K562 (cell line): ENCODE data around the gene ACAD10. TPM values are rescaled to one million over a fixed set of nuclear protein-coding genes. Genes with fewer than 3 reads are reported as not detected.

Experiments used
- ATAC-seq: fragments of 200-7000 bp; cut with Tn5 transposase; 3 replicates; pipeline ENCODE4 v1.9.1; 2020; ENCODE audit warnings: moderate library complexity
- BruUV-seq: library from RNA; stranded (reverse); fragments of 400-500 nt; replicated peaks from 2 replicates; lab custom pipeline; 2021; lab: Mats Ljungman, UMichigan
- CTCF ChIA-PET: fragments of 300-600 bp; formaldehyde crosslinking; extraction: SDS; loops from one replicate; lab custom pipeline; 2021; ENCODE audit warnings: low intra/inter-chr PET ratio; lab: Yijun Ruan, JAX
- POLR2A ChIA-PET: fragments of 300-600, 350-650 bp; sonication (Branson Sonifier 250); formaldehyde crosslinking; extraction: SDS; loops from one replicate; lab custom pipeline; 2021; ENCODE audit warnings: antibody characterized with exemption, inconsistent platforms; lab: Yijun Ruan, JAX
- DNase-seq, 4 experiments: peaks; one replicate each; pipeline versions ENCODE4 v3.0.0 to v3.0.0-alpha.2; 2011 to 2018; ENCODE audit warnings: low spot score in 3 of 4, mixed read lengths in 3 of 4; ENCODE audit errors: extremely low read depth in 1 of 4
- FAIRE-seq: peaks from 2 replicates; lab custom pipeline; 2011; peaks lifted over from hg19 to GRCh38; lab: Jason Lieb, UNC
- H2AFZ ChIP-seq: 2 replicates; pipeline ENCODE4 v1.6.0; 2011; ENCODE audit warnings: low read depth, low read length, control low read depth, inconsistent platforms
- H3K27ac ChIP-seq: fragments of 200-600 bp; 3 replicates; pipeline ENCODE4 v1.8.0; 2011; ENCODE audit warnings: low read depth, mild to moderate bottlenecking, control low read depth, inconsistent platforms, low read length, moderate library complexity, mixed read lengths; ENCODE audit errors: extremely low read depth
- H3K27me3 ChIP-seq, 2 experiments: fragments of 300-600 bp in 1 of 2; 2 replicates in 1 of 2; 3 replicates in 1 of 2; pipeline versions ENCODE4 v1.6.0 to v1.8.0; 2011; ENCODE audit warnings: inconsistent platforms in 2 of 2, low read length in 2 of 2, mild to moderate bottlenecking in 1 of 2, mixed read lengths in 1 of 2, moderate library complexity in 1 of 2; ENCODE audit not compliant: control insufficient read depth in 2 of 2, insufficient read depth in 2 of 2
- H3K36me3 ChIP-seq: fragments of 300-600 bp; 3 replicates; pipeline ENCODE4 v1.8.0; 2011; ENCODE audit warnings: mild to moderate bottlenecking, low read length, inconsistent platforms; ENCODE audit not compliant: control insufficient read depth, insufficient read depth
- H3K4me1 ChIP-seq, 2 experiments: fragments of 200-600 bp in 1 of 2; replicated peaks in 1 of 2; 2 replicates in 1 of 2; 3 replicates in 1 of 2; pipeline versions ENCODE4 v1.5.1 to v1.8.0; 2011; ENCODE audit warnings: inconsistent platforms in 2 of 2, low read length in 2 of 2, mild to moderate bottlenecking in 1 of 2, mixed read lengths in 1 of 2, moderate library complexity in 1 of 2; ENCODE audit not compliant: control insufficient read depth in 2 of 2, insufficient read depth in 2 of 2
- H3K4me2 ChIP-seq: 2 replicates; pipeline ENCODE4 v1.6.1; 2011; ENCODE audit warnings: low read length, control low read depth, inconsistent platforms, mixed read lengths; ENCODE audit not compliant: insufficient read depth
- H3K4me3 ChIP-seq: fragments of 200-600 bp; sonication (generic), shearing (Covaris generic); 2 replicates; pipeline ENCODE4 v1.5.1; 2016; ENCODE audit warnings: control low read depth, inconsistent platforms
- H3K79me2 ChIP-seq: fragments of 200-600 bp; 3 replicates; pipeline ENCODE4 v1.8.0; 2011; ENCODE audit warnings: low read length, inconsistent platforms; ENCODE audit not compliant: control insufficient read depth, insufficient read depth
- H3K9ac ChIP-seq, 2 experiments: 2 replicates each; pipeline versions ENCODE4 v1.6.0 to v1.6.1; 2011; ENCODE audit warnings: low read depth in 2 of 2, low read length in 2 of 2, control low read depth in 1 of 2, inconsistent platforms in 1 of 2, mild to moderate bottlenecking in 1 of 2, mixed read lengths in 1 of 2; ENCODE audit not compliant: insufficient read depth in 1 of 2
- H3K9me1 ChIP-seq: one replicate; pipeline ENCODE4 v1.6.0; 2011; ENCODE audit warnings: inconsistent platforms, mild to moderate bottlenecking, low read length, moderate library complexity; ENCODE audit not compliant: control insufficient read depth, insufficient read depth
- H3K9me3 ChIP-seq: replicated peaks from 2 replicates; pipeline ENCODE4 v1.5.1; 2011; ENCODE audit warnings: low read depth, low read length, inconsistent platforms; ENCODE audit not compliant: control insufficient read depth, insufficient read depth
- H4K20me1 ChIP-seq: replicated peaks from 2 replicates; pipeline ENCODE4 v1.6.1; 2011; ENCODE audit warnings: low read length, inconsistent platforms, mixed read lengths; ENCODE audit not compliant: control insufficient read depth, insufficient read depth
- HDAC8 ChIP-seq: fragments of 450-650 bp; IDR thresholded peaks from 2 replicates; pipeline ENCODE4 v1.6.1; 2016; ENCODE audit warnings: mild to moderate bottlenecking, missing genetic modification characterization, moderate library complexity, missing compliant biosample characterization
- KHSRP ChIP-seq: fragments of 450-650 bp; IDR thresholded peaks from 2 replicates; pipeline ENCODE4 v1.6.1; 2017
- MNT ChIP-seq, 2 experiments: fragments of 450-650 bp; conservative IDR thresholded peaks; 2 replicates each; pipeline ENCODE4 v1.6.1; 2017; ENCODE audit warnings: mild to moderate bottlenecking in 2 of 2, moderate library complexity in 2 of 2
- NFE2 ChIP-seq: IDR thresholded peaks from 2 replicates; pipeline ENCODE4 v1.6.1; 2014; ENCODE audit warnings: antibody characterized with exemption, low read depth
- REST ChIP-seq, 2 experiments: fragments of 450-650 bp; formaldehyde crosslinking in 1 of 2; IDR thresholded peaks; 2 replicates each; pipeline versions ENCODE4 v1.4.0 to v1.6.1; 2014 to 2020; ENCODE audit warnings: mild to moderate bottlenecking in 2 of 2, borderline replicate concordance in 1 of 2, low read depth in 1 of 2
- TAF15 ChIP-seq: fragments of 200-400 bp; formaldehyde crosslinking; IDR thresholded peaks from 2 replicates; pipeline ENCODE4 v1.6.1; 2017; ENCODE audit warnings: mild to moderate bottlenecking, low read depth, low read length, moderate library complexity
- TRIM25 ChIP-seq: fragments of 450-650 bp; IDR thresholded peaks from 2 replicates; pipeline ENCODE4 v1.7.0; 2016; ENCODE audit warnings: borderline replicate concordance
- ZNF76 ChIP-seq: fragments of 250-450 bp; sonication (Bioruptor Pico); IDR thresholded peaks from 2 replicates; pipeline ENCODE4 v1.4.0; 2020; ENCODE audit warnings: mild to moderate bottlenecking, moderate library complexity, borderline replicate concordance
- WGBS: fragments of 100-300 bp; shearing (Covaris generic); methylation state at CpG from one replicate; pipeline ENCODE4 v1.1.6; 2016; ENCODE audit warnings: low coverage, mixed read lengths; ENCODE audit not compliant: insufficient coverage; ENCODE audit errors: missing lambda C conversion rate; 5-methylcytosine and 5-hydroxymethylcytosine counted together
- in situ Hi-C: fragments of 300-500 bp; cut with MboI; formaldehyde crosslinking; loops from 4 replicates; pipeline ENCODE4 v1.15.0; 2018; ENCODE audit warnings: inconsistent platforms, mixed read lengths
- intact Hi-C: fragments of 100-400 bp; cut with micrococcal nuclease; formaldehyde crosslinking; loops from 2 replicates; pipeline ENCODE4 v1.14.2; 2022
- polyA plus RNA-seq, 8 experiments: library from polyadenylated mRNA; depleted of rRNA in 4 of 8; stranded (reverse) in 5 of 8; unstranded in 3 of 8; fragments of >200 nt; fragmentation: Nextera tagmentation in 2 of 8; fragmentation: Illumina TruSeq in 1 of 8; extraction: Ambion mirVana in 2 of 8; extraction: Trizol in 1 of 8; gene quantifications; 2 replicates each; pipeline versions ENCODE4 v1.2.1 to v1.2.3, GENCODE V29; 2011 to 2014; ENCODE audit warnings: inconsistent platforms in 1 of 8, missing spikeins in 1 of 8
- total RNA-seq, 7 experiments: library from RNA; depleted of rRNA in 6 of 7; stranded (reverse); fragments of >200 nt in 6 of 7; fragmentation: Illumina TruSeq in 2 of 7; extraction: Trizol in 2 of 7; gene quantifications; 2 replicates each; pipeline versions ENCODE4 v1.2.1 to v1.2.3, GENCODE V29; 2011 to 2021; ENCODE audit warnings: low replicate concordance in 1 of 7

ACAD10 gene
- total and polyA plus RNA-seq, 9 of the 15 experiments (the other 6 are each of a cell fraction or from before 2014, with no cell fraction given): 2.3 to 19.2 (median 12.0) TPM

- TF ChIP-seq MNT (conservative IDR thresholded peaks at IDR 0.05): no peak
- TF ChIP-seq TRIM25: no peak
- no peak for TF ChIP-seq NFE2
- TF ChIP-seq ZNF76: no peak
- no peak for TF ChIP-seq TAF15
- no peak for TF ChIP-seq HDAC8 (tag)
These were observed 13.0 kb upstream of the ACAD10 start (continued) for GRCh38 chr12:111672822-111673381.

DNA sequence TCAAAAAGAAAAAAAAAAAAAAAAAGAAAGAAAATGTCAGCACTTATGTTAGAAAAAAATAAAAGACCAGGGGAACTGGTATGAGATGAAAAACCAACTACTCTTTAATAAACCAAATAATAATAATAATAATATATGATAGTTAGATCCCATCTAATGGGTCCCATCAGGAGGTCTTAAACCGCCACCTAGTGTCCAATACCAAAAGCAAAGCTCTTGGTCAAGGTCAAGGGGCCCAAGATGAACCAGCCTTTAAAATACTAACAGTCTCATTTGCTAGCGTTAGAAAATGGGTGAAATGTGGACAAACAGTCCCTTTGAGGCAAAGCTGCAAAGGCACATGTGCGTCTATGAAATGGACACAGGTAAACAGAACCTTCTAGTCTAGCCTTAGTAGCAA is 12.3 kb upstream of the ACAD10 start:
- no peaks in the 10 kb centered on the region for H3K27me3 ChIP-seq
- no peaks in the 10 kb centered on the region for H3K79me2 ChIP-seq
- DNase-seq (peak; percentile 30 to 54 (median 48)), ATAC-seq (peak; percentile 85), FAIRE-seq (peak; percentile 23)
- no peaks in the 10 kb centered on the region for H3K9me1 ChIP-seq
- H3K4me1 ChIP-seq: no peaks in the 10 kb centered on the region
- ChIA-PET POLR2A (interaction anchor here (0.6 to 1.4 kb wide), 6 partner anchors 10 to 873 kb away, joined by 3 to 5 read pairs (median 3); no protein-coding TSS in a partner anchor), CTCF (interaction anchor here (0.7 to 1.8 kb wide), 5 partner anchors 144 to 649 kb away, joined by 4 to 18 read pairs (median 6); no protein-coding TSS in a partner anchor)
- no peak overlapping the region for H3K9ac ChIP-seq
- H2AFZ ChIP-seq: no peak overlapping the region
- no peak overlapping the region for H3K4me3 ChIP-seq
- in situ Hi-C loops (loop anchor here (5.0 to 10.0 kb wide), 2 partner anchors 266 to 339 kb away; partner anchors contain the start of gene SH2B3), intact Hi-C loops (loop anchor here (2.0 to 10.0 kb wide), 3 partner anchors 149 to 277 kb away; no protein-coding TSS in a partner anchor)
- no peaks in the 10 kb centered on the region for H3K9me3 ChIP-seq
- 45% methylated on average over 3 of the region's 3 CpGs for WGBS
- no peak overlapping the region for H3K4me2 ChIP-seq
- H4K20me1 ChIP-seq: no peaks in the 10 kb centered on the region
- peak overlapping the region; percentile 38; the same call in 1 of the 3 replicates for H3K27ac ChIP-seq
- BruUV-seq: no TSS peak
- H3K36me3 ChIP-seq: peaks cover 92% of the 10 kb centered on the region
- TF ChIP-seq REST (IDR thresholded peaks at IDR 0.05; ENCODE audit: borderline replicate concordance) (peak; percentile 4; the same call in 1 of the 2 replicates), REST (CRISPR knock-in tag; IDR thresholded peaks at IDR 0.05; ENCODE audit: low read depth) (no peak), KHSRP (no peak)
